HEK293T (cell line): ENCODE results near the gene DNAJC3.

Source experiments
- CTCF ChIA-PET: fragments of 350-600 bp; formaldehyde crosslinking; extraction: SDS; loops from one replicate; lab custom pipeline; 2021; ENCODE audit warnings: antibody characterized with exemption, inconsistent platforms; lab: Yijun Ruan, JAX
- POLR2A ChIA-PET: fragments of 350-600 bp; formaldehyde crosslinking; extraction: SDS; loops from one replicate; lab custom pipeline; 2020; ENCODE audit warnings: antibody characterized with exemption, inconsistent platforms; lab: Yijun Ruan, JAX
- DNase-seq: peaks from one replicate; pipeline ENCODE4 v3.0.0; 2012; ENCODE audit warnings: mixed read lengths; ENCODE audit errors: extremely low spot score
- ARNT ChIP-seq: fragments of 450-650 bp; IDR thresholded peaks from 2 replicates; pipeline ENCODE4 v1.6.1; 2017; ENCODE audit warnings: mild to moderate bottlenecking
- BHLHE40 ChIP-seq: fragments of 450-650 bp; IDR thresholded peaks from 2 replicates; pipeline ENCODE4 v1.6.1; 2016; ENCODE audit warnings: mild to moderate bottlenecking, moderate library complexity, borderline replicate concordance
- CTBP1 ChIP-seq: fragments of 450-650 bp; IDR thresholded peaks from 2 replicates; pipeline ENCODE4 v1.6.1; 2016; ENCODE audit warnings: borderline replicate concordance
- ELF4 ChIP-seq: fragments of 450-650 bp; IDR thresholded peaks from 2 replicates; pipeline ENCODE4 v1.6.1; 2017; ENCODE audit warnings: antibody characterized with exemption
- FOXA1 ChIP-seq: fragments of 450-650 bp; IDR thresholded peaks from 2 replicates; pipeline ENCODE4 v1.6.1; 2016; ENCODE audit warnings: mild to moderate bottlenecking
- FOXK2 ChIP-seq: fragments of 450-650 bp; IDR thresholded peaks from 2 replicates; pipeline ENCODE4 v1.6.1; 2016; ENCODE audit warnings: mild to moderate bottlenecking
- FOXM1 ChIP-seq: fragments of 450-650 bp; IDR thresholded peaks from 2 replicates; pipeline ENCODE4 v1.6.1; 2017; ENCODE audit warnings: mild to moderate bottlenecking, borderline replicate concordance
- HDGF ChIP-seq: fragments of 450-650 bp; IDR thresholded peaks from 2 replicates; pipeline ENCODE4 v1.6.1; 2017; ENCODE audit warnings: antibody characterized with exemption, borderline replicate concordance
- L3MBTL2 ChIP-seq: fragments of 450-650 bp; conservative IDR thresholded peaks from 2 replicates; pipeline ENCODE4 v1.6.1; 2016; ENCODE audit warnings: mild to moderate bottlenecking
- LEF1 ChIP-seq: fragments of 450-650 bp; IDR thresholded peaks from 2 replicates; pipeline ENCODE4 v1.6.1; 2017; ENCODE audit warnings: mild to moderate bottlenecking, borderline replicate concordance
- NFRKB ChIP-seq: fragments of 450-650 bp; IDR thresholded peaks from 2 replicates; pipeline ENCODE4 v1.6.1; 2016; ENCODE audit warnings: mild to moderate bottlenecking, moderate library complexity
- SP1 ChIP-seq: fragments of 450-650 bp; IDR thresholded peaks from 2 replicates; pipeline ENCODE4 v1.6.1; 2017
- SUZ12 ChIP-seq: fragments of 450-650 bp; IDR thresholded peaks from 2 replicates; pipeline ENCODE4 v1.6.1; 2016; ENCODE audit warnings: mild to moderate bottlenecking
- TARDBP ChIP-seq: fragments of 450-650 bp; IDR thresholded peaks from 2 replicates; pipeline ENCODE4 v1.6.1; 2016
- ZNF384 ChIP-seq: fragments of 450-650 bp; IDR thresholded peaks from 2 replicates; pipeline ENCODE4 v1.6.1; 2016
- TF ChIP-seq, protein P1 (sequence below): fragments of 450-650 bp; IDR thresholded peaks from 2 replicates; pipeline ENCODE4 v1.6.1; 2016

DNAJC3 gene

GRCh38 chr13:95676762-95677563, at the start of gene DNAJC3:
DNAJC3 (plus strand) TSS chr13:95677139; CDS start chr13:95677256, 117 bp downstream.
- TF ChIP-seq SUZ12: no peak
- TF ChIP-seq FOXA1: no peak
- TF ChIP-seq HDGF: peak; percentile 99
- TF ChIP-seq CTBP1: no peak
- no peak for TF ChIP-seq BHLHE40
- TF ChIP-seq, protein P1, sequence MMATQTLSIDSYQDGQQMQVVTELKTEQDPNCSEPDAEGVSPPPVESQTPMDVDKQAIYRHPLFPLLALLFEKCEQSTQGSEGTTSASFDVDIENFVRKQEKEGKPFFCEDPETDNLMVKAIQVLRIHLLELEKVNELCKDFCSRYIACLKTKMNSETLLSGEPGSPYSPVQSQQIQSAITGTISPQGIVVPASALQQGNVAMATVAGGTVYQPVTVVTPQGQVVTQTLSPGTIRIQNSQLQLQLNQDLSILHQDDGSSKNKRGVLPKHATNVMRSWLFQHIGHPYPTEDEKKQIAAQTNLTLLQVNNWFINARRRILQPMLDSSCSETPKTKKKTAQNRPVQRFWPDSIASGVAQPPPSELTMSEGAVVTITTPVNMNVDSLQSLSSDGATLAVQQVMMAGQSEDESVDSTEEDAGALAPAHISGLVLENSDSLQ: peak; percentile 63; the same call in 1 of the 2 replicates
- peak; percentile 90 for TF ChIP-seq L3MBTL2
- no peak for TF ChIP-seq NFRKB
- TF ChIP-seq SP1: 0 out of 2 replicates have a peak, but pooled peaks have one; percentile 12
- peak; percentile 26; the same call in 1 of the 2 replicates for TF ChIP-seq ELF4
- TF ChIP-seq FOXK2: no peak
- TF ChIP-seq LEF1: no peak
- POLR2A ChIA-PET: interaction anchor here (0.8 to 1.3 kb wide), 8 partner anchors 16 to 485 kb away, joined by 3 to 7 read pairs (median 4); partner anchors contain the start of gene DZIP1
- CTCF ChIA-PET: interaction anchor here (0.5 kb wide), 1 partner anchor 102 kb away, joined by 4 read pairs; no protein-coding TSS in a partner anchor
- DNase-seq: peak; percentile 92

GRCh38 chr13:95627590-95627989, 49.3 kb upstream of the DNAJC3 start:
- ChIA-PET POLR2A (no interaction called here), CTCF (no interaction called here)
- DNase-seq: no peak
- TF ChIP-seq FOXM1 (no peak), CTBP1 (no peak), ZNF384 (no peak)

- ChIA-PET CTCF (interaction anchor here (0.7 kb wide), 1 partner anchor 10 kb away, joined by 3 read pairs; no protein-coding TSS in a partner anchor), POLR2A (no interaction called here)
- DNase-seq: no peak
- TF ChIP-seq L3MBTL2 (no peak), FOXK2 (no peak), ARNT (no peak), HDGF (no peak), ELF4 (no peak), SP1 (no peak), BHLHE40 (no peak), NFRKB (no peak), TARDBP (no peak), SUZ12 (no peak), CTBP1 (no peak), LEF1 (no peak), FOXM1 (no peak), FOXA1 (no peak), ZNF384 (no peak)
- TF ChIP-seq, protein P1: no peak
Observed at GRCh38 chr13:95628488-95628887, 48.5 kb upstream of the DNAJC3 start.

DNA sequence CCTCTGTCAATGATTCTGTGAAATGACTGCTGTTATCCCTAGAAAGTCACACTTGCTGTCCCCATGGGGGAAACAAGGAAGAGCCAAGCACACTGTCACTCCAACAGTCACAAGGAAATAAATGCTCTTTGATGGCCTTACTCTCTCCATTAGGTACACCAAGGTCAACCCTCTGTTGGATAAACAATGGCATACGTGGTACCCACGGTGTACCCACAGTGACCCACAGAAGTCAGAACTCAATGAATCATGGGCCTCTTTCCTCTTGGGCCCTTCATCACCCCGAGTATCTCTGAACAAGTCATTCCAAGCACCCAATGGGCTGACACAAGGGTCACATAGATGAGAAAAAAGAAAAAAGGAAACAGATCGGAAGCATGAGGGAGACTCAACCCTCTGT, 47.9 kb upstream of the DNAJC3 start:
- CTCF ChIA-PET: interaction anchor here (0.7 kb wide), 1 partner anchor 10 kb away, joined by 3 read pairs; no protein-coding TSS in a partner anchor
- TF ChIP-seq FOXK2 (no peak), LEF1 (no peak), NFRKB (no peak), ARNT (no peak), ELF4 (no peak), SUZ12 (no peak), CTBP1 (no peak), BHLHE40 (no peak), TARDBP (no peak), FOXA1 (no peak), SP1 (no peak), L3MBTL2 (no peak), ZNF384 (no peak), HDGF (no peak), FOXM1 (no peak)
- TF ChIP-seq, protein P1: no peak
- POLR2A ChIA-PET: no interaction called here
- DNase-seq: no peak

DNA sequence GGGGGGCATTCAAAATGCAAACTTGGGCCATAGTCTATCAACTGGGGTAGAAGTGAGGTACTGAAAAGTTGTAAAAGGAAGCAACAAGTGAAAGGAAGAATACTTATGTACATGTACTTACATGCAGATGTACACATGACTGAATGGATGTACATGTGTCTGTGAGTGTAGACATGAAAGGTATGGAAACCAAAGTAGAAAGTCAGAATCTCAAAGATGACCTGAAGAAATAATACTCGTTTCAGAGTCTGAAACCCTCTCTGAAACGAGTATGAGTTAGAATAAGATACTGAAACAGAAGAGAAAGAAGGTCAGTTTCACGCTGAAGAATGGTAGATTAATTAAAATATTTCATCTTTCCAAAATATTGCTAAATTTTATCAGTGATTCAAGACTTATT, 46.3 kb upstream of the DNAJC3 start:
- DNase-seq: no peak
- ChIA-PET CTCF (interaction anchor here (0.5 kb wide), 1 partner anchor 355 kb away, joined by 4 read pairs; no protein-coding TSS in a partner anchor), POLR2A (no interaction called here)
- TF ChIP-seq TARDBP: no peak
- TF ChIP-seq CTBP1: no peak
- TF ChIP-seq ELF4: no peak
- no peak for TF ChIP-seq L3MBTL2

- POLR2A ChIA-PET: no interaction called here
- no peak for DNase-seq
- TF ChIP-seq SP1: no peak
- TF ChIP-seq FOXK2: no peak
- TF ChIP-seq ARNT: no peak
- no peak for TF ChIP-seq SUZ12
- no peak for TF ChIP-seq BHLHE40
- no peak for TF ChIP-seq TARDBP
- TF ChIP-seq, protein P1: no peak
- no peak for TF ChIP-seq FOXA1
- no peak for TF ChIP-seq ZNF384
- no peak for TF ChIP-seq CTBP1
- no peak for TF ChIP-seq ELF4
- TF ChIP-seq HDGF: no peak
- no peak for TF ChIP-seq L3MBTL2
- no peak for TF ChIP-seq NFRKB
- TF ChIP-seq LEF1: no peak
- TF ChIP-seq FOXM1: no peak
- CTCF ChIA-PET: no interaction called here
Observed at GRCh38 chr13:95636853-95637252, 40.1 kb upstream of the DNAJC3 start.
